GM18520 (cell line): ENCODE results near the gene GCK.

Experiments
- ATAC-seq: cut with Tn5 transposase; IDR thresholded peaks from one replicate; pipeline ENCODE4 v1.9.1; 2021; ENCODE audit not compliant: unreplicated experiment

GCK gene

DNA sequence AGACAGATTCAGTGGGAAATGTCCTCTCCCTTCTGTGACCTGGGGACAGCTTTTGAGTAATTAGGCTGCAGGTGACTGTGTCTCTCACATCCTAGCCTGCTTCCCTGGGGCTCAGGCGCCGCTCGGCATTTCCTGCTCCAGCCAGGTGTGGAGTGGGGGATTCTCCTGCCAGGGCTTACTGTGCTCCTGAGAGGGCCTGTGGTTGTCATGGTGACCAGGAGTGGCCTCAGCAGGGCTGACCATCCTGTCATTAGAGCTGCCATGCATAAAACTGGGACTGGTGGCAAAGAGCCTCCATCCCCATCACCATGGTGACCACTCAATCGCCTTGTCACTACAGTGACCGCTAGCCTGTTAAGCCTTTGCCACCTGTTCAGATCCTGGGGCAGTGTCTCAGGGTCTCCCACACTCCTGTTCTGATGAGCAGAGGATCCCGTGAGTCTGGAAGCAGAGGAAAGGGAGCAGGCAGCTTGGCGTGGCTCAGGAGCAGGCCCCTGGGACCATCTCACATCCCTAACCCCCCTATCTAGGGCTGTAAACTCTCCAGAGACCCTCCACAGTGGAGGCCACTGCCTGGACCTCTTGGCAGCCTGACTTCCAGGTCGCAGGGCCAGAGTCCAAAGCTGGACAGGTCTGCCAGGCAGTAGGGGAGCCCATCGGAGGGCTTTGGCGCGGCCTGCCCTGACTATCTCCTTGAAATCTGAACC lies at the start of gene GCK:
TSS of gene GCK (minus strand) at position 154 of the 707 bp plus-strand sequence. CDS start 486 bp downstream, outside the sequence.
- ATAC-seq = no peak

GRCh38 chr7:44238116-44238695 lies 49.0 kb upstream of the GCK start:
- no peak for ATAC-seq

GRCh38 chr7:44237696-44238095 lies 48.5 kb upstream of the GCK start:
- ATAC-seq = no peak

- ATAC-seq = no peak
Measured at GRCh38 chr7:44236333-44236728, 47.1 kb upstream of the GCK start.

GRCh38 chr7:44235582-44236332 lies 46.5 kb upstream of the GCK start:
- ATAC-seq = no peak

GRCh38 chr7:44235066-44235465 lies 45.8 kb upstream of the GCK start:
- no peak for ATAC-seq

DNA sequence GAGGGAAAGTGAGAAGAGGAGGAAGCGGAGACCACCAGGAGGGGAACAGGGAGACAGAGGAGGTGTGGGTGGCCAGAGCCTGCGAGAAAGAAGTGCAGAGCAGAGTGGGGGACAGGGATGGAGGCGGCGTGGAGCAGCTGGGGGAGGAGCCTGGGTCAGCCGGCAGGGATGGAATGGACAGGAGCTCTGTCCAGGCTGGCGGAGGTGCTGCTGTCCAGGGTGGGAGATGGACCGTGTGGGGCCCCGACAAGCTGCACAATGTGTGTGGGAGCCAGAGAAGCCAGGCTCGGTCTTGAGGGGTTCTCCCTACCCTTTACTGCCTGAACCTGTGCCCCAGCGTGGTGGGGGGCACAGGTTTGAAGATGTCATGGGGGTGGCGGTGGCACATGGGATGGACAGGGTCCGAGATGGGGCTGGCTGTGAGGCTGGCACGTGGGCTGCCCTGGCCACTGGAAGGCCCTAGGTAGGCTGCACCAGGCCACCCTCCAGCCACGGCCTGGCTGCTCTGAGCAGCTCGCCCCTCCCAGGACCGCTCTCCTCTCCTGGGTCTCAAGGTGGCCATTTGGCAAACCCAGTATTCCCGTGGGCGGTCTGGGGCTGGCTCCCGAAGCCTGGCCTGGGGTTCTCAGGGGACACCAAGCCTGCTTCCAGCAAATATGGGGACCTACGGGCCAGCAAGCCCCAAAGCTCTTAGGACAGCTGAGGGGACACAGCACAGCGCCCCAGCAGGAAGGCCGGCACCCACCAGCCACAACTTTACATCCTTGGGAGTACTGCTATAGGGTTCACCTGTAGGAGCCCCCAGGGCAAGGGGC lies 43.9 kb upstream of the GCK start:
- no peak for ATAC-seq

DNA sequence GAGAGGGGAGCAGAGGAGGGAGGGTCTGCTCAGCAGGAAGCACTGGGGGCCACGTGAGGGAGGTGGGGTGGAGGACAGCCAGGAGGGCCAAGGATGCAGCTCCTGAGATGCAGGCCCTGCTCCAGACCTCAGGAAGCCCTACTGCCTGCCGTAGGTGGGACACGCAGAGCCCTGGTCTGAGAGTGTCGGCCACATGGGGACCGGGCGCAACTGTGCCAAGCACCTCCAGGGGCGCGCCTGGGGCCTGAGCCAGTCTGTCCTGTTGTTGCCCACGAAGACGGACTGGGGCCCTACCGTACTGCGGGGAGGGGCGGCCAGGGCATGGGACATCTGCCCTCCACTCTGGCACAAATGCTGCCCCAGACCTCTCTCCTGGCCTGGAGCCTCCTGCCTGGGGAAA lies 43.2 kb upstream of the GCK start:
- ATAC-seq = no peak

- no peak for ATAC-seq
Measured at GRCh38 chr7:44231088-44231487, 41.8 kb upstream of the GCK start.

GRCh38 chr7:44230286-44230685 lies 41.0 kb upstream of the GCK start:
- ATAC-seq = no peak

GRCh38 chr7:44229546-44230105 lies 40.4 kb upstream of the GCK start:
- no peak for ATAC-seq

DNA sequence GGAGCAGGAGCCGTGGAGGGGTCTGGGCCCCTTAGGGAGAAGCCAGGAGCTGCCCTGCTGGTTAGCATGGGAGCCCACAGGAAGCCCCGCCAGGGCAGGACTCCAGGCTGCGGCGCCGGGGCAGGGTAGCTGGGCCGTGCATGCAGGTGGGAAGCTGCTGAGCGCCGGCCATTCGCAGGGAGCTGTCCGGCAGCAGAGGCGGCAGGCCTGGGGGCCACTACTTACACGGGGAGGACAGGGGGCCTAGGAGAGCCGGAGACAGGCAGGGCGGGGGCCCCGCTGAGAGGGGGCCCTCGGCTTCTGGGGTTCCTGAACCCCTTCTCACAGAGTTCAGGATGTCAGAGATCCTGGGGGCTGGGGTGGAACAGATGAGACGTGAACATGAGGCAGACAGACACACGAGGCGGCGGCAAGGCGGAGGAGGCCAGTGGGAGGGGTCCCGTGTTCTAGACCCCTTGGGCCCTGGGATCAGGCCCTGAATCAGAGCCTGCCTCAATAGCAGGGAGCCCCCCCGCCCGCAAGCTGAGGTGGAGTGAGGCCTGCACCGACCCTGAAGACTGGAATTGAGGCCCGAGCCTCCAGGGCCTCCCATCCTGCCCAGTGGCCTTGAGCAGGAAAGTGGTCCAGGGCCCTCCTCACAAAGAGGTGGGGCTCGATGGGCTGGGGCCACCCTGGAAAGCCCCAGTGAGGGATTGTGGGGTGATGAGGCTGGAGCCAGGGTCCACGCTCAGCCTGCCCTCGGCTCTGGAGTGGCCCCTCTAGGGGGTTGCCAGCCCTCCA lies 39.5 kb upstream of the GCK start:
- no peak for ATAC-seq

- ATAC-seq = no peak
Measured at GRCh38 chr7:44227911-44228310, 38.7 kb upstream of the GCK start.

GRCh38 chr7:44226396-44226753 lies 37.1 kb upstream of the GCK start:
- ATAC-seq = no peak

DNA sequence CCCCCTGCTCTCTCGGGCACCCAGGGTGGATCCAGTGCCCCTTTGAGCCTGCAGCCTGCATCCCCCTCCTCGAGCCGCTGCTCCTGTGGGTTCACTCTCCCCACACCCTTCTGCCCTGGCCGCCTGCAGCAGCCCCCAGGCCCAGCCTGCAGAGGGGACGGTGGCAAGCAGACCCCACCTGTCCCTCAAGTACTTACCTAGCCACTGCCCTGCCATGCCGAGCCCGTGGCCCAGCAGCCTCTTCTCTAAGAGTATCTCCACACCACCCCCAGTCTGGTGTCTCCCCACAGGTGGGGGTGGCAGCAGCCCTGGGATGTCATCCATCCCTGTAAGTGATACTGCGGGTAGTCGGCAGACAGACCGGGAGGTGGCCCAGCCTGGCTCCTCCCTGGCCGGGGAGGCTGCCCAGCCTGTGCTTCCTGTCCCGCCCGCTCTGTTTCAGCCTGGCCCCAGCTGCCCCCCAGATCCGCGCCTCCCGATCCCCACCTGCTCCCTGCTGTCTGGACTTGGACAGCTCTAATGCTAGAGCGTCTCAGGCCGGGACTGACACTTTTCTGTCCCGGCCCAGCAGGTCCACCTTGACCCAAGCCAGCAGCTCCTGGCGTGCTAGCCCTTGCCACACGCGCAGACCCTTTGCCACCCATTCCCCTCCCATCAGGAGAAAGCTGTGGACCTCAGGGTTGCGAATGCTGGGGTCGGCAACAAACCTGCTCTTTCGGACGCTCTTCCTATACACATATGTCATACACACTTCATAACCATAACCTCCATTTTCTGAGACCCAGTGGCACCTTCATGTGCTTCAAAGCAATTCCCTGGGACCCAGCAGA lies 36.5 kb upstream of the GCK start:
- no peak for ATAC-seq

DNA sequence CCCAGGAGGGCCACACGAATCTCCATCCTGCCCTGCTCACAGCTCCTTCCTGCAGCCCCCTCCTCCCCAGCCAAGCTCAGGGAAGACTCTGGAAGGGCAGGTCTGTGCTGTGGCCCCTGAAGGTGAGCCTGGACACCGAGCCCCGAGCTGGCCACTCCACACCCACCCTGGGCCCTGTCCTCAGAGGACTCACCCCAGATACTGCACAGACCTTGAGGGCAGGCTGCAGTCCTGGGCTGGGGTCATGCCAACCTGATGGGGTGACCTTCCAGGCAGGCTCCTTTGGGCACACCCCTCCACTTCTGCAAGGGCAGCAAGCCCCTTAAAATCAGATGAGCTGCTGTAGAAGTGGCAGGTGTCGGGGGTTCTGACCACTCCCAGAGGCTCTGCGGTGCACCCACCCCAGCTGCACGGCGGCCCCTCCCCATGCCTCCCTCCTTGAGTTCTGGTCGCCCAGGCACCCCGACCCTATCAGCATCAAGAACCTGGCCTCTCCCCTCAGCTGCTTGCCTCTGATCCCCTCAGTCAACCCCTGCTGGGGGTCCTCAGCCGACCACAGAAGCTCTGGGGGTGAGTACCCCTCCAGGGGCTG lies 35.8 kb upstream of the GCK start:
- no peak for ATAC-seq

- no peak for ATAC-seq
Measured at GRCh38 chr7:44224080-44224973, 35.1 kb upstream of the GCK start.
